IMR-90 (cell line): ENCODE data around the gene SRSF12. TPM values are rescaled to one million over a fixed set of nuclear protein-coding genes. Genes with fewer than 3 reads are reported as not detected.

Source experiments
- ATAC-seq: fragments of 200-7000 bp; cut with Tn5 transposase; 2 replicates; pipeline ENCODE4 v1.9.1; 2020; ENCODE audit warnings: low read depth, mild to moderate bottlenecking, moderate library complexity
- BruUV-seq: library from RNA; stranded (reverse); fragments of 400-500 nt; replicated peaks from 2 replicates; lab custom pipeline; 2021; lab: Mats Ljungman, UMichigan
- CTCF ChIA-PET: fragments of 300-600 bp; formaldehyde crosslinking; extraction: SDS; loops from one replicate; lab custom pipeline; 2021; ENCODE audit warnings: antibody characterized with exemption; lab: Yijun Ruan, JAX
- POLR2A ChIA-PET: fragments of 300-600 bp; sonication (Branson Sonifier 250); formaldehyde crosslinking; loops from one replicate; lab custom pipeline; 2022; ENCODE audit warnings: antibody characterized with exemption; ENCODE audit not compliant: unreplicated experiment; lab: Charles Lee
- DNase-seq: peaks from one replicate; pipeline ENCODE4 v3.0.0; 2013
- H2AFZ ChIP-seq: replicated peaks from 2 replicates; pipeline ENCODE3; 2013; ENCODE audit warnings: low read length, mild to moderate bottlenecking; ENCODE audit not compliant: poor library complexity
- H2AK5ac ChIP-seq: 2 replicates; pipeline ENCODE4 v1.6.1; 2013; ENCODE audit warnings: low read depth, low read length, inconsistent platforms
- H2AK9ac ChIP-seq: replicated peaks from 2 replicates; pipeline ENCODE3; 2013; ENCODE audit warnings: mild to moderate bottlenecking, low read depth, low read length, moderate library complexity; ENCODE audit not compliant: poor library complexity
- H2BK120ac ChIP-seq: 2 replicates; pipeline ENCODE4 v1.6.1; 2013; ENCODE audit warnings: low read depth, low read length, inconsistent platforms
- H2BK15ac ChIP-seq: 3 replicates; pipeline ENCODE4 v1.6.1; 2013; ENCODE audit warnings: low read depth, low read length, inconsistent platforms
- H2BK20ac ChIP-seq: 2 replicates; pipeline ENCODE4 v1.6.1; 2013; ENCODE audit warnings: low read depth, mild to moderate bottlenecking, inconsistent platforms, low read length, moderate library complexity
- H2BK5ac ChIP-seq: 2 replicates; pipeline ENCODE4 v1.6.1; 2013; ENCODE audit warnings: mild to moderate bottlenecking, low read depth, low read length, inconsistent platforms; ENCODE audit not compliant: poor library complexity, severe bottlenecking
- H3K14ac ChIP-seq: replicated peaks from 2 replicates; pipeline ENCODE4 v1.6.1; 2013; ENCODE audit warnings: low read depth, low read length, inconsistent platforms
- H3K18ac ChIP-seq: 2 replicates; pipeline ENCODE4 v1.6.1; 2013; ENCODE audit warnings: low read depth, low read length, control low read depth
- H3K23ac ChIP-seq: 2 replicates; pipeline ENCODE4 v1.6.1; 2013; ENCODE audit warnings: low read depth, low read length, inconsistent platforms
- H3K27ac ChIP-seq: 2 replicates; pipeline ENCODE4 v1.5.1; 2013; ENCODE audit warnings: mild to moderate bottlenecking, control low read depth, low read length; ENCODE audit not compliant: insufficient read depth
- H3K27me3 ChIP-seq: 2 replicates; pipeline ENCODE4 v1.6.1; 2013; ENCODE audit warnings: low read length; ENCODE audit not compliant: control insufficient read depth, insufficient read depth
- H3K36me3 ChIP-seq: 2 replicates; pipeline ENCODE4 v1.6.1; 2013; ENCODE audit warnings: low read length, mixed read lengths; ENCODE audit not compliant: control insufficient read depth, insufficient read depth
- H3K4ac ChIP-seq: 2 replicates; pipeline ENCODE4 v1.6.1; 2013; ENCODE audit warnings: low read depth, low read length, inconsistent platforms
- H3K4me1 ChIP-seq: 2 replicates; pipeline ENCODE4 v1.6.1; 2013; ENCODE audit warnings: low read length, mixed read lengths; ENCODE audit not compliant: control insufficient read depth, insufficient read depth
- H3K4me2 ChIP-seq: 2 replicates; pipeline ENCODE4 v1.6.1; 2013; ENCODE audit warnings: low read depth, mild to moderate bottlenecking, control low read depth, low read length, moderate library complexity
- H3K4me3 ChIP-seq: 2 replicates; pipeline ENCODE4 v1.5.1; 2013; ENCODE audit warnings: low read depth, mild to moderate bottlenecking, control low read depth, low read length, moderate library complexity; ENCODE audit not compliant: insufficient read depth
- H3K56ac ChIP-seq: 2 replicates; pipeline ENCODE4 v1.6.1; 2013; ENCODE audit warnings: low read length, inconsistent platforms; ENCODE audit not compliant: insufficient read depth; ENCODE audit errors: extremely low read depth
- H3K79me1 ChIP-seq, 2 experiments: 2 replicates each; pipeline ENCODE4 v1.6.1; 2013; ENCODE audit warnings: low read length in 2 of 2, inconsistent platforms in 1 of 2, low read depth in 1 of 2
- H3K9ac ChIP-seq: 2 replicates; pipeline ENCODE4 v1.6.1; 2013; ENCODE audit warnings: low read depth, low read length, control low read depth
- H3K9me1 ChIP-seq: 2 replicates; pipeline ENCODE4 v1.6.1; 2013; ENCODE audit warnings: low read length, inconsistent platforms; ENCODE audit not compliant: insufficient read depth
- H3K9me3 ChIP-seq: 2 replicates; pipeline ENCODE4 v1.6.1; 2013; ENCODE audit warnings: low read length; ENCODE audit not compliant: control insufficient read depth, insufficient read depth
- H4K20me1 ChIP-seq: 2 replicates; pipeline ENCODE4 v1.6.1; 2013; ENCODE audit warnings: low read length, inconsistent platforms; ENCODE audit not compliant: insufficient read depth
- H4K5ac ChIP-seq: 2 replicates; pipeline ENCODE4 v1.6.1; 2013; ENCODE audit warnings: mild to moderate bottlenecking, low read depth, low read length, control low read depth
- H4K8ac ChIP-seq, 2 experiments: 2 replicates each; pipeline ENCODE4 v1.6.1; 2013; ENCODE audit warnings: low read depth in 2 of 2, low read length in 2 of 2, control low read depth in 1 of 2, inconsistent platforms in 1 of 2
- H4K91ac ChIP-seq: 2 replicates; pipeline ENCODE4 v1.6.1; 2013; ENCODE audit warnings: low read depth, low read length, inconsistent platforms; ENCODE audit not compliant: insufficient read depth
- BHLHE40 ChIP-seq: fragments of 150-350 bp; IDR thresholded peaks from 2 replicates; pipeline ENCODE4 v1.6.1; 2016; ENCODE audit warnings: mild to moderate bottlenecking, low read depth, low read length
- CEBPB ChIP-seq: IDR thresholded peaks from 2 replicates; pipeline ENCODE4 v1.6.1; 2012; ENCODE audit warnings: low read depth, low read length, improper control_type of control experiment
- CHD1 ChIP-seq: IDR thresholded peaks from 2 replicates; pipeline ENCODE4 v1.6.1; 2012; ENCODE audit warnings: low read depth, low read length, improper control_type of control experiment
- FOS ChIP-seq: fragments of 150-350 bp; IDR thresholded peaks from 2 replicates; pipeline ENCODE4 v1.6.1; 2016; ENCODE audit warnings: low read depth, low read length
- MAFK ChIP-seq: IDR thresholded peaks from 2 replicates; pipeline ENCODE4 v1.6.1; 2012; ENCODE audit warnings: low read depth, low read length, improper control_type of control experiment
- MAZ ChIP-seq: IDR thresholded peaks from 2 replicates; pipeline ENCODE4 v1.6.1; 2012; ENCODE audit warnings: low read depth, mild to moderate bottlenecking, low read length, improper control_type of control experiment, moderate library complexity, borderline replicate concordance
- MXI1 ChIP-seq: IDR thresholded peaks from 2 replicates; pipeline ENCODE4 v1.6.1; 2012; ENCODE audit warnings: low read depth, mild to moderate bottlenecking, low read length, moderate library complexity, borderline replicate concordance
- POLR2A ChIP-seq: IDR thresholded peaks from 2 replicates; pipeline ENCODE4 v1.6.1; 2012; ENCODE audit warnings: mild to moderate bottlenecking, low read depth, low read length
- RAD21 ChIP-seq: IDR thresholded peaks from 2 replicates; pipeline ENCODE4 v1.6.1; 2012; ENCODE audit warnings: low read length, improper control_type of control experiment
- RFX5 ChIP-seq: IDR thresholded peaks from 2 replicates; pipeline ENCODE4 v1.8.0; 2012; ENCODE audit warnings: low read depth, mild to moderate bottlenecking, low read length, moderate library complexity
- SMC3 ChIP-seq: fragments of 150-350 bp; IDR thresholded peaks from 2 replicates; pipeline ENCODE4 v1.6.1; 2016; ENCODE audit warnings: low read depth, mild to moderate bottlenecking, antibody characterized with exemption, low read length, moderate library complexity
- WGBS, 2 experiments: methylation state at CpG; one replicate each; pipeline versions ENCODE4 v1.1.5 to v1.1.7; 2013; ENCODE audit warnings: missing lambda C conversion rate in 2 of 2; ENCODE audit not compliant: insufficient read length in 1 of 2; ENCODE audit errors: extremely low coverage in 2 of 2; 5-methylcytosine and 5-hydroxymethylcytosine counted together
- dilution Hi-C: fragments of 300-500 bp; cut with HindIII; formaldehyde crosslinking; loops from one replicate; pipeline ENCODE4 v1.14.3; 2018; ENCODE audit warnings: low sequenced_read_pairs; ENCODE audit not compliant: unreplicated experiment
- in situ Hi-C: fragments of 300-500 bp; cut with MboI; formaldehyde crosslinking; loops from 3 replicates; pipeline ENCODE4 v1.14.3; 2019; ENCODE audit warnings: low sequenced_read_pairs, inconsistent platforms, mixed read lengths
- intact Hi-C: fragments of 100-400 bp; cut with micrococcal nuclease; formaldehyde crosslinking; loops from 2 replicates; pipeline ENCODE4 v1.10.0; 2022
- polyA plus RNA-seq, 3 experiments: library from polyadenylated mRNA; depleted of rRNA; stranded (reverse); fragments of >200 nt; gene quantifications; 2 replicates each; pipeline ENCODE4 v1.2.3, GENCODE V29; 2012; ENCODE audit warnings: low replicate concordance in 1 of 3
- total RNA-seq: library from RNA; depleted of rRNA; stranded (reverse); fragments of >200 nt; gene quantifications from 2 replicates; pipeline ENCODE4 v1.2.3, GENCODE V29; 2012
- TF ChIP-seq, protein P1 (sequence below): fragments of 150-350 bp; IDR thresholded peaks from 2 replicates; pipeline ENCODE4 v1.6.1; 2016; ENCODE audit warnings: low read depth, mild to moderate bottlenecking, low read length, moderate library complexity, borderline replicate concordance
- TF ChIP-seq, protein P2 (sequence below): fragments of 150-350 bp; IDR thresholded peaks from 2 replicates; pipeline ENCODE4 v1.6.1; 2017; ENCODE audit warnings: mild to moderate bottlenecking, antibody characterized with exemption, low read length, low read depth

SRSF12 gene
- total and polyA plus RNA-seq, 2 of the 4 experiments (the other 2 are of a cell fraction): 0.21 to 0.36 TPM

GRCh38 chr6:89079511-89080234 is 38.2 kb downstream of the SRSF12 start (continued):
- TF ChIP-seq RAD21: no peak; the same call in 1 of the 2 replicates
- TF ChIP-seq CEBPB: no peak
- TF ChIP-seq FOS: no peak

GRCh38 chr6:89073840-89074239 is 44.0 kb downstream of the SRSF12 start:
- ATAC-seq (no peak), DNase-seq (no peak)
- Histone ChIP-seq H3K9me3 (no peaks in the 10 kb centered on the region), H3K23ac (no peak overlapping the region), H2AK5ac (no peak overlapping the region), H3K4ac (no peak overlapping the region), H3K9ac (no peak overlapping the region), H3K4me1 (no peaks in the 10 kb centered on the region), H2BK5ac (no peak overlapping the region), H4K5ac (no peak overlapping the region), H4K8ac (no peak overlapping the region), H2AK9ac (no peak overlapping the region), H3K27me3 (peaks cover 16% of the 10 kb centered on the region), H3K27ac (no peak overlapping the region), H4K91ac (no peak overlapping the region), H3K14ac (no peak overlapping the region), H3K79me1 (no peaks in the 10 kb centered on the region), H3K4me3 (no peak overlapping the region), H3K4me2 (no peak overlapping the region), H2AFZ (no peak overlapping the region), H2BK120ac (no peak overlapping the region), H3K9me1 (no peaks in the 10 kb centered on the region), H2BK15ac (no peak overlapping the region), H2BK20ac (no peak overlapping the region), H3K18ac (no peak overlapping the region), H3K36me3 (no peaks in the 10 kb centered on the region), H3K56ac (no peak overlapping the region), H4K20me1 (no peaks in the 10 kb centered on the region)
- dilution Hi-C loops: no loop called here
- POLR2A ChIA-PET: no interaction called here
- in situ Hi-C loops: loop anchor here (10.0 kb wide), 1 partner anchor 89 kb away; no protein-coding TSS in a partner anchor
- TF ChIP-seq RAD21: no peak
- TF ChIP-seq CHD1: no peak
- TF ChIP-seq, protein P1, sequence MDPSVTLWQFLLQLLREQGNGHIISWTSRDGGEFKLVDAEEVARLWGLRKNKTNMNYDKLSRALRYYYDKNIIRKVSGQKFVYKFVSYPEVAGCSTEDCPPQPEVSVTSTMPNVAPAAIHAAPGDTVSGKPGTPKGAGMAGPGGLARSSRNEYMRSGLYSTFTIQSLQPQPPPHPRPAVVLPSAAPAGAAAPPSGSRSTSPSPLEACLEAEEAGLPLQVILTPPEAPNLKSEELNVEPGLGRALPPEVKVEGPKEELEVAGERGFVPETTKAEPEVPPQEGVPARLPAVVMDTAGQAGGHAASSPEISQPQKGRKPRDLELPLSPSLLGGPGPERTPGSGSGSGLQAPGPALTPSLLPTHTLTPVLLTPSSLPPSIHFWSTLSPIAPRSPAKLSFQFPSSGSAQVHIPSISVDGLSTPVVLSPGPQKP: no peak
- TF ChIP-seq POLR2A: no peak
- no peak for TF ChIP-seq SMC3
- no peak for TF ChIP-seq CEBPB
- TF ChIP-seq, protein P2, sequence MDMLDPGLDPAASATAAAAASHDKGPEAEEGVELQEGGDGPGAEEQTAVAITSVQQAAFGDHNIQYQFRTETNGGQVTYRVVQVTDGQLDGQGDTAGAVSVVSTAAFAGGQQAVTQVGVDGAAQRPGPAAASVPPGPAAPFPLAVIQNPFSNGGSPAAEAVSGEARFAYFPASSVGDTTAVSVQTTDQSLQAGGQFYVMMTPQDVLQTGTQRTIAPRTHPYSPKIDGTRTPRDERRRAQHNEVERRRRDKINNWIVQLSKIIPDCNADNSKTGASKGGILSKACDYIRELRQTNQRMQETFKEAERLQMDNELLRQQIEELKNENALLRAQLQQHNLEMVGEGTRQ: no peak
- TF ChIP-seq RFX5: no peak
- TF ChIP-seq FOS: no peak
- TF ChIP-seq BHLHE40: no peak
- no peak for TF ChIP-seq MAZ
- no peak for TF ChIP-seq MAFK
- no peak for TF ChIP-seq MXI1
- no CpG with 5 or more reads among the region's 2 CpGs for WGBS, 2 experiments
- CTCF ChIA-PET: interaction anchor here (0.6 kb wide), 1 partner anchor 100 kb away, joined by 3 read pairs; no protein-coding TSS in a partner anchor
- intact Hi-C loops: no loop called here
- BruUV-seq: no TSS peak
